GM21528 (cell line): ENCODE results near the gene GAL3ST3.
"Not testable (repeated sequence)": the region's sequence is repeated elsewhere in the genome, so short reads cannot be mapped to it uniquely, and the experiment has no call there.

ENCODE experiments used
- ATAC-seq: cut with Tn5 transposase; IDR thresholded peaks from one replicate; pipeline ENCODE4 v1.9.1; 2021; ENCODE audit warnings: mild to moderate bottlenecking, moderate library complexity; ENCODE audit not compliant: unreplicated experiment, low FRiP score

Gene GAL3ST3, protein sequence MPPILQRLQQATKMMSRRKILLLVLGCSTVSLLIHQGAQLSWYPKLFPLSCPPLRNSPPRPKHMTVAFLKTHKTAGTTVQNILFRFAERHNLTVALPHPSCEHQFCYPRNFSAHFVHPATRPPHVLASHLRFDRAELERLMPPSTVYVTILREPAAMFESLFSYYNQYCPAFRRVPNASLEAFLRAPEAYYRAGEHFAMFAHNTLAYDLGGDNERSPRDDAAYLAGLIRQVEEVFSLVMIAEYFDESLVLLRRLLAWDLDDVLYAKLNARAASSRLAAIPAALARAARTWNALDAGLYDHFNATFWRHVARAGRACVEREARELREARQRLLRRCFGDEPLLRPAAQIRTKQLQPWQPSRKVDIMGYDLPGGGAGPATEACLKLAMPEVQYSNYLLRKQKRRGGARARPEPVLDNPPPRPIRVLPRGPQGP

GRCh38 chr11:66048547-66049323 lies at the start of gene GAL3ST3:
Gene GAL3ST3 (minus strand): TSS chr11:66049161. CDS start chr11:66045415, 3,746 bp downstream.
- ATAC-seq, result no peak

DNA sequence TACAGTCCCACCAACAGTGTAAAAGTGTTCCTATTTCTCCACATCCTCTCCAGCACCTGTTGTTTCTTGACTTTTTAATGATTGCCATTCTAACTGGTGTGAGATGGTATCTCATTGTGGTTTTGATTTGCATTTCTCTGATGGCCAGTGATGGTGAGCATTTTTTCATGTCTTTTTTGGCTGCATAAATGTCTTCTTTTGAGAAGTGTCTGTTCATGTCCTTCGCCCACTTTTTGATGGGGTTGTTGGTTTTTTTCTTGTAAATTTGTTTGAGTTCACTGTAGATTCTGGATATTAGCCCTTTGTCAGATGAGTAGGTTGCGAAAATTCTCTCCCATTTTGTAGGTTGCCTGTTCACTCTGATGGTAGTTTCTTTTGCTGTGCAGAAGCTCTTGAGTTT lies 43.2 kb upstream of the GAL3ST3 start:
- ATAC-seq, result not testable (repeated sequence)

DNA sequence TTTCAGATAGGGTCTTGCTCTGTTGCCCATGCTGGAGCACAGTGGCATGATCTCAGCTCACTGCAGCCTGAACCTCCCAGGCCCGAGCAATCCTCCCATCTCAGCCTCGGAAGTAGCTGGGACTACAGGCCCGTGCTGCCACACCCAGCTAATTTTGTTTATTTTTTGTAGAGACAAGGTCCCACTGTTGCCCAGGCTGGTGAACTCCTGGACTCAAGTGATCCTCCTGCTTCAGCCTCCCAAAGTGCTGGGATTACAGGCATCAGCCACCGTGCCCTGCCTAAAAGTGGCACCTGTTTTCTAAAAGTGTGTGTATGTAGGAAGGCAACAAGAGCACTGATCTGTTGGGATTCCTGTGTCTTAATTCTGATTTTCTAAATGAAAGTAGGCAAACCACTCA lies 41.3 kb upstream of the GAL3ST3 start:
- ATAC-seq, result no peak

DNA sequence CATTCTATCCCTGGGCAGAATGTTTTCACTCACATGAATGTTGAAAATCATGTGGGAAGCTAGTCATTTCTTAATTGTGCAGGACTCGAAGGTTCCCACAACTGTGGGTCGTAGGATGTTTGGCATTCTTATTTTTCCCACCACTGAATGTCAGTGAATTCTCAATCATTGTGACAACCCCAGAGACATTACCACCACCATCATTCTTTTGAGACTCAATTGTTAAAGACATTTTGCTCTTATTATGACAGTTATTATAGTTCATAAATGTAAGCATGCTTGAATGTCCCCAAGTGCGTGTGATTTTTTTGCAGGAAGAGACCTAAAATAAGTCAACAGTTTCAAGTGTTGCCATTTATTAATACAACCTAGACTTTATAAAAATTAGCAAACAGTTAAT lies 40.1 kb upstream of the GAL3ST3 start:
- ATAC-seq, result no peak

- ATAC-seq, result no peak
Observed at GRCh38 chr11:66087148-66087908, 38.4 kb upstream of the GAL3ST3 start.

- no peak for ATAC-seq
Observed at GRCh38 chr11:66084821-66085475, 36.0 kb upstream of the GAL3ST3 start.

DNA sequence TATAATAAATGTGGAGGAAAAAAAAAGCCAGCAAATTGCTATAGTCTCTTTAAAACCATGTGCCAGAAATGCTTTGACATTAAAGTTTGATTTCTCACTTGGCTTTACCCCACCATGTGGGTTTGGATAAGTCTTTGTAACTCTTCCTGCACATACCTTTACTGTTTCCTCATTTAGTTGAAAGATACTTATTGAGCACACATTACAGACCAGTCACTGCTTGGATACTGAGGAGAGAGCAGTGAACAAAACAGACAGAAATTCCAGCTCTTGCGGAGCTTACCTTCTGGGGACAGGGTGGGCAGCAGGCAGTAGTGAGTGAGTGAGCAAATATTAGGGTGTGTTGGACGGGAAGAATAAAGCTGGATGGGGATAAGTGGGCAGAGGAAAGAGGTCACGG lies 34.8 kb upstream of the GAL3ST3 start:
- ATAC-seq, result no peak

- ATAC-seq, result no peak
Observed at GRCh38 chr11:66082946-66083698, 34.2 kb upstream of the GAL3ST3 start.

DNA sequence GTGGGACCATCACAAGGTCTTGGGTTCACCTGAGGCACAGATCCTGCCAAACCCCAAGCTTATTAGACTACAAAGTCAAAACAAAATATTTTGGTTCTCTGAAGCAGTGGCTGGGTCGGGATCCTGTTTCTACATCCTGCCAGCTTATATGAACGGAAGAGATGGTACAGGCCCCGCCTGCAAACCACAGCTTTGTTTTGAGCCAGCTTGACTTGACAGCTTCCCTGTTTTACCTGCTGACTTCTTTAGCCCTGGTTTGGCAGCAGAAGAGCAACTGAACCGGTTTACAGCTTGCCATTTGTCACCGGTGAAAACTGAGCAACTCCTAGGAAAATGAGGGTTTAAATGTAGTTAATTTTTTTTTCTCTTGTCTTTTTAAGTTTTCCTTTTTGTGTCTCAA lies 32.5 kb upstream of the GAL3ST3 start:
- ATAC-seq, result no peak

- ATAC-seq, result no peak
Observed at GRCh38 chr11:66080055-66080817, 31.3 kb upstream of the GAL3ST3 start.

DNA sequence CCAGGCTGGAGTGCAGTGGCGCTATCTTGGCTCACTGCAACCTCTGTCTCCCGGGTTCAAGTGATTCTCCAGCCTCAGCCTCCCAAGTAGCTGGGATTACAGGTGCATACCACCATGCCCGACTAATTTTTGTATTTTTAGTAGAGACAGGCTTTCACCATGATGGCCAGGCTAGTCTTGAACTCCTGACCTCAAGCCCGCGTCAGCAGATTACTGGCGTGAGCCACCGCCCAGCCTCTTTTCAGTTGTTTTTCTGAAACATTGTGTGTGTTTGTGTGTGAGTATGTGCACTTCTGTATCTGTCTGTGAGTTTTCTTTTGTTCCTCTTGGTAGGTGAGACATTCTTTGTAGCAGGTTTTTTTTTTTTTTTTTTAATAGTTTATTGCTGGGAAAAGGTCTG lies 30.0 kb upstream of the GAL3ST3 start:
- not testable (repeated sequence) for ATAC-seq

DNA sequence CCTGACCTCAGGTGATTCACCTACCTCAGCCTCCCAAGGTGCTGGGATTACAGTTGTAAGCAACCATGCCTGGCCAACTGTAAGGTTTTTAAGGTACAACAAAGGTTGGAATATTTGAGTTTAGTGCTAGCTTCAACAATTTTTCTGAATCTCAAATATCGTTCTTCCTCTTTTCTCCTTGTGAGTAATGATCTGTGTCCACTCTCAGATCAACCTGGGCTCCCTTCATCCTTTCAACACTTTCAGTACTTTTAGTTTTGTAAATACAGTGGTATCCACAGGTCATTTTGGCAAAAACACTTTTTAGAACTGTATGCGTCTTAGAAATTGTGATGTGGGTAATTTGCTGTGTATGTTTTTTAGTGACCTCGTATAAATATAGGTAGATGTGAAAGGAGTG lies 29.0 kb upstream of the GAL3ST3 start:
- no peak for ATAC-seq

- no peak for ATAC-seq
Observed at GRCh38 chr11:66076561-66076960, 27.6 kb upstream of the GAL3ST3 start.

GRCh38 chr11:66075273-66075672 lies 26.3 kb upstream of the GAL3ST3 start:
- no peak for ATAC-seq

- no peak for ATAC-seq
Observed at GRCh38 chr11:66073669-66074068, 24.7 kb upstream of the GAL3ST3 start.

DNA sequence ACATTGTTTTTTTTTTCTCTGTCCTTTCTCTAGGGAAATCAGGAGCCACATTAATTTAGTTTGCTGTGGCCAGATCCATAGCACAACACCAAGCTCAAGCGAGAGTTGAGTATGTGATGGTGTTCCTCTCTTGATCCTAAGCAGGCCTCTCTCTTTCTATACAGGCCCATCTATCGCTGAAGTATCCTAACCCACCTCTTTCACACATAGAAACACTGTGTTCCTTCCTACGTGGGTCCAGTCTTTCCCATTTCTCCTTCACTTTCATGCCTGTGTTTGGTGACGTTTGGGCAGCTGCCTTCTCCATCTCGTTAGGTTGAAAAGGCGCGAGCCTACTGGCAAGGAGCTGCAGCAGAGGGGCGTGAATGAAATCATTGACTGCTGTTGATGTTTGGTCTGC lies 23.6 kb upstream of the GAL3ST3 start:
- ATAC-seq, result no peak

DNA sequence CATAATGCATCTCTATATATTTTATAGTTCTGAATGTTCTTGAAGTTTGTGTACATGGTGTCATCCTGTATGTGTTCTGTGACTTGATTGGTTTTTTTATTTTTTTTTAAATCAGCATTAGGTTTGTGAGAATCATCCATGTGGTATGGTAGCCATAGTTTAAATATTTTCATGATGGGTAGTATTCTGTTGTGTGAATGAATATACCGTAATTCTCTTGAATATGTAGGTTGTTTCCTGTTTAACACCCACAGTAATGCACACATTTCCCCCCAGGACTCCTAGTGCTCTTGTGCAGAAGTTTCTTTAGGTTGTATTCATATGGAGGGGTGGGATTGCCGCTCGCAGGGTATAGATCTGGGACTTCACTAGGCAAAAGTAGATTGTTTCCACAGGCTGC lies 23.1 kb upstream of the GAL3ST3 start:
- ATAC-seq, result no peak

GRCh38 chr11:66071381-66071801 lies 22.4 kb upstream of the GAL3ST3 start:
- ATAC-seq, result no peak
